Bronchial epithelial cell (primary cell): ENCODE results near the gene HDAC4. TPM values are rescaled to one million over a fixed set of nuclear protein-coding genes. Genes with fewer than 3 reads are reported as not detected.

ENCODE experiments used
- DNase-seq: peaks from one replicate; pipeline ENCODE4 v3.0.0-alpha.2; 2010; ENCODE audit warnings: low read depth
- FAIRE-seq: peaks from 2 replicates; lab custom pipeline; 2011; peaks lifted over from hg19 to GRCh38; lab: Jason Lieb, UNC
- H3K27me3 ChIP-seq: 2 replicates; pipeline ENCODE4 v1.5.1; 2011; ENCODE audit warnings: low read length; ENCODE audit not compliant: control insufficient read depth, insufficient read depth
- H3K36me3 ChIP-seq: 2 replicates; pipeline ENCODE4 v1.5.1; 2011; ENCODE audit warnings: low read length; ENCODE audit not compliant: control insufficient read depth, insufficient read depth
- H3K4me3 ChIP-seq: 2 replicates; pipeline ENCODE4 v1.5.1; 2011; ENCODE audit warnings: mild to moderate bottlenecking, low read depth, low read length, control low read depth
- CTCF ChIP-seq: IDR thresholded peaks from 2 replicates; pipeline ENCODE4 v1.5.1; 2011; ENCODE audit warnings: mild to moderate bottlenecking, moderate library complexity, low read length, control low read depth, inconsistent platforms; ENCODE audit not compliant: insufficient read depth, severe bottlenecking
- total RNA-seq: library from RNA; depleted of rRNA; stranded (reverse); fragments of >200 nt; gene quantifications from 2 replicates; pipeline ENCODE4 v1.2.1, GENCODE V29; 2014

The HDAC4 gene
- total RNA-seq, 1 donor from 2014 or later: 5.3 TPM

GRCh38 chr2:239232195-239232578 lies 168.6 kb downstream of the HDAC4 start:
- no peaks in the 10 kb centered on the region for H3K36me3 ChIP-seq
- no peak for TF ChIP-seq CTCF
- FAIRE-seq: no peak
- DNase-seq: no peak
- no peaks in the 10 kb centered on the region for H3K27me3 ChIP-seq
- no peak overlapping the region for H3K4me3 ChIP-seq

GRCh38 chr2:239231231-239232194 lies 169.3 kb downstream of the HDAC4 start:
- no peaks in the 10 kb centered on the region for H3K27me3 ChIP-seq
- DNase-seq: no peak
- TF ChIP-seq CTCF: no peak
- no peaks in the 10 kb centered on the region for H3K36me3 ChIP-seq
- no peak overlapping the region for H3K4me3 ChIP-seq
- no peak for FAIRE-seq

GRCh38 chr2:239230318-239231052 lies 170.3 kb downstream of the HDAC4 start:
- Histone ChIP-seq H3K4me3 (no peak overlapping the region), H3K36me3 (no peaks in the 10 kb centered on the region), H3K27me3 (no peaks in the 10 kb centered on the region)
- TF ChIP-seq CTCF: no peak
- no peak for DNase-seq
- FAIRE-seq: no peak

GRCh38 chr2:239229545-239230279 lies 171.1 kb downstream of the HDAC4 start:
- DNase-seq: no peak
- TF ChIP-seq CTCF: no peak
- H3K4me3 ChIP-seq: no peak overlapping the region

GRCh38 chr2:239227661-239228371 lies 173.0 kb downstream of the HDAC4 start:
- no peak for TF ChIP-seq CTCF
- no peaks in the 10 kb centered on the region for H3K36me3 ChIP-seq
- no peak for FAIRE-seq
- H3K4me3 ChIP-seq: no peak overlapping the region
- no peak for DNase-seq
- no peaks in the 10 kb centered on the region for H3K27me3 ChIP-seq

More at GRCh38 chr2:239229545-239230279, 171.1 kb downstream of the HDAC4 start:
- Histone ChIP-seq H3K27me3 (no peaks in the 10 kb centered on the region), H3K36me3 (no peaks in the 10 kb centered on the region)
- FAIRE-seq: no peak
